Left lung (tissue), 10 donors: ENCODE measurements around the gene LRRC57. TPM values are rescaled to one million over a fixed set of nuclear protein-coding genes. Genes with fewer than 3 reads are reported as not detected.

ENCODE experiments used
- ATAC-seq: fragments of 200-7000 bp; cut with Tn5 transposase; one replicate; pipeline ENCODE4 v1.9.1; 2020; ENCODE audit warnings: moderate library complexity
- DNase-seq, 4 donors: peaks; one replicate each; pipeline ENCODE4 v3.0.0-alpha.2; 2013 to 2020
- H3K27ac ChIP-seq, 2 donors: fragments of 200-600 bp; sonication (generic) in 1 of 2; one replicate each; pipeline versions ENCODE4 v1.5.0 to v1.8.0; 2020 to 2021
- H3K27me3 ChIP-seq, 2 donors: fragments of 200-600 bp; sonication (generic) in 1 of 2; one replicate each; pipeline versions ENCODE4 v1.5.0 to v1.8.0; 2020 to 2021
- H3K36me3 ChIP-seq, 2 donors: fragments of 200-600 bp; sonication (generic) in 1 of 2; one replicate each; pipeline versions ENCODE4 v1.5.0 to v1.8.0; 2020 to 2021
- H3K4me1 ChIP-seq, 2 donors: fragments of 200-600 bp; one replicate each; pipeline ENCODE4 v1.8.0; 2021
- H3K4me3 ChIP-seq, 2 donors: fragments of 200-600 bp; sonication (generic) in 1 of 2; one replicate each; pipeline versions ENCODE4 v1.5.0 to v1.8.0; 2020 to 2021; ENCODE audit warnings: mild to moderate bottlenecking in 1 of 2
- H3K9me3 ChIP-seq, 2 donors: fragments of 200-600 bp; sonication (generic) in 1 of 2; one replicate each; pipeline versions ENCODE4 v1.5.0 to v1.8.0; 2020 to 2021
- CTCF ChIP-seq, 2 donors: fragments of 200-600 bp; sonication (generic) in 1 of 2; IDR thresholded peaks; one replicate each; pipeline versions ENCODE4 v1.5.0 to v1.8.0; 2021; ENCODE audit warnings: antibody characterized with exemption in 2 of 2
- intact Hi-C, 2 donors: fragments of 100-400 bp; cut with DNase I; formaldehyde crosslinking; loops; one replicate each; pipeline versions ENCODE4 v1.11.2 to v1.14.2; 2022
- polyA plus RNA-seq, 6 donors: library from polyadenylated mRNA; unstranded; fragments of 120-200 nt; gene quantifications; one replicate each; pipeline ENCODE4 v1.2.1, GENCODE V29; 2013; ENCODE audit not compliant: insufficient read length in 6 of 6
- total RNA-seq, 2 donors: library from RNA; stranded (reverse); fragmentation: NEBNext Ultra II Directional; extraction: Animal tissue kit (Norgen Biotek cat#: 25700); gene quantifications; one replicate each; pipeline ENCODE4 v1.2.1, GENCODE V29; 2021
- donor health status: DM: no; HTN: yes; CAD: no.
- donor health status: DM: no; HTN: no; CAD: no.

The LRRC57 gene
- total and polyA plus RNA-seq, 8 donors, result 21.5 to 27.9 (median 23.4) TPM

- H3K36me3 ChIP-seq, result peaks cover 0 to 92% of the 10 kb centered on the region in 2 donors
- TF ChIP-seq CTCF (IDR thresholded peaks at IDR 0.05), result no peak
- no peaks in the 10 kb centered on the region for H3K4me1 ChIP-seq
- H3K27ac ChIP-seq, result no peak overlapping the region
- H3K9me3 ChIP-seq, result no peaks in the 10 kb centered on the region
- no peak overlapping the region for H3K4me3 ChIP-seq
- H3K27me3 ChIP-seq, result no peaks in the 10 kb centered on the region
- ATAC-seq, result no peak
- intact Hi-C loops, result no loop called here
- DNase-seq, result no peak
Measured at GRCh38 chr15:42533246-42533645, 15.3 kb downstream of the LRRC57 start.

- no peak for TF ChIP-seq CTCF (IDR thresholded peaks at IDR 0.05)
- ATAC-seq, result no peak
- Histone ChIP-seq H3K36me3 (peaks cover 0 to 83% of the 10 kb centered on the region in 2 donors), H3K27ac (no peak overlapping the region), H3K9me3 (no peaks in the 10 kb centered on the region), H3K4me1 (no peaks in the 10 kb centered on the region), H3K27me3 (no peaks in the 10 kb centered on the region), H3K4me3 (no peak overlapping the region)
- DNase-seq, result no peak
- intact Hi-C loops, result no loop called here
Measured at GRCh38 chr15:42528970-42529369, 19.6 kb downstream of the LRRC57 start.

DNA sequence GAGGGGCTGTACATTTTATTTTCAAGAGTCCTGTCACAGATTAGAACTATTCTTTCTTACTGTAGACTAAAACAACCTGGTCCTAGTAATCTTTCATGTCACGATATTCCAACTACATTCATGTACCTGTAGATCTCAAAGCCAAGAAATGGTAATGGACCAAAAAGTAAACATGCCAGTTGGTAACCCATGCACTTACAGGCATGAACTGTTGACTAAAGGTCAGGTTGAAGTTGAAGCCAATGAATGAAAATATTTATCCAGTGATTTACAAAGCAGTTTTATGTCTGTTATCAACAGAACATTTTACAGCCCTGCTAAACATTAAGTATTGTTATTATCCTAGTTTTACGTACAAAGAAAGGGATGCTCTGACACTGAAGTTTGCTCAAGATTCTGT is 25.3 kb downstream of the LRRC57 start:
- intact Hi-C loops, result no loop called here
- H3K4me3 ChIP-seq, result no peak overlapping the region
- no peaks in the 10 kb centered on the region for H3K9me3 ChIP-seq
- H3K4me1 ChIP-seq, result no peaks in the 10 kb centered on the region
- H3K36me3 ChIP-seq, result peaks cover 0 to 85% of the 10 kb centered on the region in 2 donors
- DNase-seq (no peak), ATAC-seq (no peak)
- no peak for TF ChIP-seq CTCF (IDR thresholded peaks at IDR 0.05)
- no peaks in the 10 kb centered on the region for H3K27me3 ChIP-seq
- H3K27ac ChIP-seq, result no peak overlapping the region

GRCh38 chr15:42511007-42511391 is 37.6 kb downstream of the LRRC57 start:
- intact Hi-C loops, result no loop called here
- no peak for DNase-seq

More at GRCh38 chr15:42511007-42511391, 37.6 kb downstream of the LRRC57 start:
- H3K27ac ChIP-seq, result peak overlapping the region; percentile 65 to 89
- peaks cover 0 to 37% of the 10 kb centered on the region in 2 donors for H3K36me3 ChIP-seq
- no peak for TF ChIP-seq CTCF (IDR thresholded peaks at IDR 0.05)
- no peaks in the 10 kb centered on the region for H3K27me3 ChIP-seq
- H3K4me1 ChIP-seq, result peaks cover 5 to 39% of the 10 kb centered on the region in 2 donors
- H3K9me3 ChIP-seq, result no peaks in the 10 kb centered on the region
- peak overlapping the region in 1 of 2 donors; percentile 24 for H3K4me3 ChIP-seq
- peak; percentile 78 for ATAC-seq
